Astrocyte of the spinal cord (primary cell): ENCODE results near the gene ZNF491.
A peak's percentile ranks its signal among the peaks of the same experiment; 100 is the strongest.

Experiments used
- DNase-seq: peaks from one replicate; pipeline ENCODE4 v3.0.0; 2011; ENCODE audit warnings: low read depth, low spot score
- H3K4me3 ChIP-seq: 2 replicates; pipeline ENCODE4 v1.5.1; 2011; ENCODE audit warnings: low read depth, mild to moderate bottlenecking, low read length, moderate library complexity
- CTCF ChIP-seq: IDR thresholded peaks from 2 replicates; pipeline ENCODE4 v1.5.1; 2012; ENCODE audit warnings: low read depth, mild to moderate bottlenecking, low read length, inconsistent platforms
- in situ Hi-C: cut with HindIII; loops from 2 replicates; pipeline ENCODE4 v1.10.0; 2017; ENCODE audit warnings: low sequenced_read_pairs

Gene ZNF491

GRCh38 chr19:11797491-11797890 lies 832 bp upstream of the ZNF491 start:
- peak; percentile 76 for DNase-seq
- H3K4me3 ChIP-seq = no peak overlapping the region
- peak; percentile 72 for TF ChIP-seq CTCF
- in situ Hi-C loops = no loop called here

GRCh38 chr19:11806354-11807098 lies 8.2 kb downstream of the ZNF491 start:
- H3K4me3 ChIP-seq = no peak overlapping the region
- TF ChIP-seq CTCF = no peak
- peak; percentile 9 for DNase-seq
- in situ Hi-C loops = no loop called here

GRCh38 chr19:11807099-11807380 lies 8.7 kb downstream of the ZNF491 start:
- in situ Hi-C loops = no loop called here
- no peak for DNase-seq
- no peak for TF ChIP-seq CTCF
- H3K4me3 ChIP-seq = no peak overlapping the region

GRCh38 chr19:11813703-11814028 lies 15.3 kb downstream of the ZNF491 start:
- peak overlapping the region; percentile 69 for H3K4me3 ChIP-seq
- TF ChIP-seq CTCF = no peak
- in situ Hi-C loops = no loop called here
- no peak for DNase-seq

GRCh38 chr19:11814029-11814699 lies 15.8 kb downstream of the ZNF491 start, which contains the start of gene ZNF440:
TSS of gene ZNF440 (plus strand) at chr19:11814273. CDS start at chr19:11814448, 175 bp downstream.
- no peak for TF ChIP-seq CTCF
- in situ Hi-C loops = no loop called here
- DNase-seq = peak; percentile 94
- peak within 1 kb of the TSS; percentile 69 for H3K4me3 ChIP-seq

GRCh38 chr19:11814700-11815035 lies 16.3 kb downstream of the ZNF491 start:
- peak overlapping the region; percentile 69 for H3K4me3 ChIP-seq
- in situ Hi-C loops = no loop called here
- DNase-seq = peak; percentile 26
- TF ChIP-seq CTCF = no peak
